Measurements from ENCODE around the gene PYGB.
A peak's percentile ranks its signal among the peaks of the same experiment; 100 is the strongest.

The PYGB gene

DNA sequence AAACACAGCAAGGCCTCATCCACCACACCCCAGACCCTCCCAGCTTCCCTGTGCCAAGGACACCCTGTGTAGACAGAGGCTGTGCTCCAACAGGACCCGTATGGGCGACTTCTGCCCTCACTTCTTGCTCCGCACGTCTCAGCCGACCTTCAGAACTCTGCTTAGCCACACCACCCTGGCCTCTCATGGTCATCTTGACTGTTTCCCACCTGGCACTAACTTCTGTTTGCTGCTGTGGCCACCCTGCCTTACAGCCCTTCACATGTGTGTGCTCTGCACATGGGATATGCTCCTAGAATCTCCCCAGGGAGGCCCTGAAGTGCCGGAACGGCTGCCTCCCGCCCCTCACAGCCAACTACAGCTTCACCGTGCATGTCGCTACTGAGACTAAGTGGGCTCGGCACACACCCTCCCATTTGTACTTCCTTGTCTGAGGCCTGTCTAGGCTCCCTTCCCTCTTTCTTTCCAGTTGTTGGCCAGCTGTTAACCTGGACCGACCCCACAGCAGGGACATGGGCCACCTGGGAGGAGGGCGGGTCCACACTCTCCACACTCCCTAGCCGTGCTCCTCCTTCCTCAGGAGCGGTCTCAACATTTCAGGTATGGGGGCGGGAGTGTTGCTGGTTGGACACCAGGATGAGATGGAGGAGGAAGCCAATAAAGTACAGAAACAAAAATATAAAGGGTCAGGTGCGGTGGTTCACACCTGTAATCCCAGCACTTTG, 69.6 kb downstream of the PYGB start:
- WGBS (ENCODE audit: insufficient coverage), result 94% methylated on average over 15 of the region's 17 CpGs
- Histone ChIP-seq H3K4me3 (ENCODE audit: control insufficient read depth in 1 of 7, extremely low read depth in 1 of 7, insufficient read depth in 4 of 7, low read depth in 2 of 7, low read length in 6 of 7) (no peak overlapping the region), H3K27me3 (replicated peaks in 2 of 5; ENCODE audit: control insufficient read depth in 4 of 5, insufficient read depth in 5 of 5, low read length in 4 of 5) (no peaks in the 10 kb centered on the region), H3K36me3 (ENCODE audit: control insufficient read depth in 4 of 4, insufficient read depth in 4 of 4, low read length in 3 of 4) (peaks cover 0 to 40% (median 17%) of the 10 kb centered on the region in 4 experiments), H3K9me3 (ENCODE audit: control extremely low read depth in 1 of 5, control insufficient read depth in 4 of 5, insufficient read depth in 2 of 5, low read depth in 1 of 5, low read length in 4 of 5) (no peaks in the 10 kb centered on the region), H3K27ac (ENCODE audit: insufficient read depth in 1 of 2, low read depth in 1 of 2, low read length in 2 of 2, poor library complexity in 1 of 2, severe bottlenecking in 2 of 2) (no peak overlapping the region), H3K4me1 (ENCODE audit: control extremely low read depth in 1 of 4, control insufficient read depth in 4 of 4, insufficient read depth in 4 of 4, low read length in 3 of 4) (no peaks in the 10 kb centered on the region)
- ChIA-PET POLR2A (no interaction called here), CTCF (interaction anchor here (1.3 kb wide), 1 partner anchor 16 kb away, joined by 4 read pairs; no protein-coding TSS in a partner anchor)
- no peak for DNase-seq

- Histone ChIP-seq H3K27ac (ENCODE audit: insufficient read depth in 1 of 2, low read depth in 1 of 2, low read length in 2 of 2, poor library complexity in 1 of 2, severe bottlenecking in 2 of 2) (no peak overlapping the region), H3K4me3 (ENCODE audit: control insufficient read depth in 1 of 7, extremely low read depth in 1 of 7, insufficient read depth in 4 of 7, low read depth in 2 of 7, low read length in 6 of 7) (no peak overlapping the region), H3K9me3 (ENCODE audit: control extremely low read depth in 1 of 5, control insufficient read depth in 4 of 5, insufficient read depth in 2 of 5, low read depth in 1 of 5, low read length in 4 of 5) (no peaks in the 10 kb centered on the region), H3K27me3 (replicated peaks in 2 of 5; ENCODE audit: control insufficient read depth in 4 of 5, insufficient read depth in 5 of 5, low read length in 4 of 5) (no peaks in the 10 kb centered on the region), H3K36me3 (ENCODE audit: control insufficient read depth in 4 of 4, insufficient read depth in 4 of 4, low read length in 3 of 4) (peaks cover 0 to 49% (median 20%) of the 10 kb centered on the region in 4 experiments), H3K4me1 (ENCODE audit: control extremely low read depth in 1 of 4, control insufficient read depth in 4 of 4, insufficient read depth in 4 of 4, low read length in 3 of 4) (no peaks in the 10 kb centered on the region)
- CTCF ChIA-PET, result interaction anchor here (1.1 to 1.3 kb wide), 2 partner anchors 17 to 81 kb away, joined by 3 to 4 read pairs; no protein-coding TSS in a partner anchor
- POLR2A ChIA-PET, result interaction anchor here (0.6 kb wide), 1 partner anchor 73 kb away, joined by 4 read pairs; no protein-coding TSS in a partner anchor
- 92% methylated on average over 6 of the region's 16 CpGs for WGBS (ENCODE audit: insufficient coverage)
- no peak for DNase-seq
These were observed 70.8 kb downstream of the PYGB start for GRCh38 chr20:25318471-25319240.

- peaks cover 0 to 3% (median 0%) of the 10 kb centered on the region in 4 experiments for H3K4me1 ChIP-seq (ENCODE audit: control extremely low read depth in 1 of 4, control insufficient read depth in 4 of 4, insufficient read depth in 4 of 4, low read length in 3 of 4)
- 93% methylated on average over 9 of the region's 11 CpGs for WGBS (ENCODE audit: insufficient coverage)
- no peak for DNase-seq
- H3K36me3 ChIP-seq (ENCODE audit: control insufficient read depth in 4 of 4, insufficient read depth in 4 of 4, low read length in 3 of 4), result peaks cover 0 to 49% (median 20%) of the 10 kb centered on the region in 4 experiments
- CTCF ChIA-PET, result interaction anchor here (1.1 kb wide), 2 partner anchors 17 to 80 kb away, joined by 3 to 4 read pairs; no protein-coding TSS in a partner anchor
- no peak overlapping the region for H3K4me3 ChIP-seq (ENCODE audit: control insufficient read depth in 1 of 7, extremely low read depth in 1 of 7, insufficient read depth in 4 of 7, low read depth in 2 of 7, low read length in 6 of 7)
- no peak overlapping the region for H3K27ac ChIP-seq (ENCODE audit: insufficient read depth in 1 of 2, low read depth in 1 of 2, low read length in 2 of 2, poor library complexity in 1 of 2, severe bottlenecking in 2 of 2)
- H3K27me3 ChIP-seq (replicated peaks in 2 of 5; ENCODE audit: control insufficient read depth in 4 of 5, insufficient read depth in 5 of 5, low read length in 4 of 5), result no peaks in the 10 kb centered on the region
- H3K9me3 ChIP-seq (ENCODE audit: control extremely low read depth in 1 of 5, control insufficient read depth in 4 of 5, insufficient read depth in 2 of 5, low read depth in 1 of 5, low read length in 4 of 5), result no peaks in the 10 kb centered on the region
- POLR2A ChIA-PET, result no interaction called here
These were observed 71.6 kb downstream of the PYGB start for GRCh38 chr20:25319241-25320034.

GRCh38 chr20:25320035-25320800, 72.3 kb downstream of the PYGB start:
- peaks cover 0 to 43% (median 17%) of the 10 kb centered on the region in 4 experiments for H3K36me3 ChIP-seq (ENCODE audit: control insufficient read depth in 4 of 4, insufficient read depth in 4 of 4, low read length in 3 of 4)
- H3K27me3 ChIP-seq (replicated peaks in 2 of 5; ENCODE audit: control insufficient read depth in 4 of 5, insufficient read depth in 5 of 5, low read length in 4 of 5), result no peaks in the 10 kb centered on the region
- 97% methylated on average over 9 of the region's 13 CpGs for WGBS (ENCODE audit: insufficient coverage)
- H3K4me1 ChIP-seq (ENCODE audit: control extremely low read depth in 1 of 4, control insufficient read depth in 4 of 4, insufficient read depth in 4 of 4, low read length in 3 of 4), result peaks cover 0 to 3% (median 0%) of the 10 kb centered on the region in 4 experiments
- H3K9me3 ChIP-seq (ENCODE audit: control extremely low read depth in 1 of 5, control insufficient read depth in 4 of 5, insufficient read depth in 2 of 5, low read depth in 1 of 5, low read length in 4 of 5), result no peaks in the 10 kb centered on the region
- POLR2A ChIA-PET, result no interaction called here
- CTCF ChIA-PET, result interaction anchor here (1.1 kb wide), 1 partner anchor 16 kb away, joined by 4 read pairs; no protein-coding TSS in a partner anchor
- DNase-seq, result no peak
- H3K27ac ChIP-seq (ENCODE audit: insufficient read depth in 1 of 2, low read depth in 1 of 2, low read length in 2 of 2, poor library complexity in 1 of 2, severe bottlenecking in 2 of 2), result no peak overlapping the region
- no peak overlapping the region for H3K4me3 ChIP-seq (ENCODE audit: control insufficient read depth in 1 of 7, extremely low read depth in 1 of 7, insufficient read depth in 4 of 7, low read depth in 2 of 7, low read length in 6 of 7)

GRCh38 chr20:25321262-25321831, 73.5 kb downstream of the PYGB start:
- CTCF ChIA-PET, result interaction anchor here (0.7 to 1.9 kb wide), 6 partner anchors 10 to 34 kb away, joined by 3 to 6 read pairs (median 5); no protein-coding TSS in a partner anchor
- peak overlapping the region in 1 of 2 experiments; percentile 25 for H3K27ac ChIP-seq (ENCODE audit: insufficient read depth in 1 of 2, low read depth in 1 of 2, low read length in 2 of 2, poor library complexity in 1 of 2, severe bottlenecking in 2 of 2)
- no peak for DNase-seq
- no peaks in the 10 kb centered on the region for H3K9me3 ChIP-seq (ENCODE audit: control extremely low read depth in 1 of 5, control insufficient read depth in 4 of 5, insufficient read depth in 2 of 5, low read depth in 1 of 5, low read length in 4 of 5)
- H3K4me1 ChIP-seq (ENCODE audit: control extremely low read depth in 1 of 4, control insufficient read depth in 4 of 4, insufficient read depth in 4 of 4, low read length in 3 of 4), result peaks cover 0 to 3% (median 0%) of the 10 kb centered on the region in 4 experiments
- peaks cover 0 to 36% (median 16%) of the 10 kb centered on the region in 4 experiments for H3K36me3 ChIP-seq (ENCODE audit: control insufficient read depth in 4 of 4, insufficient read depth in 4 of 4, low read length in 3 of 4)
- H3K27me3 ChIP-seq (replicated peaks in 2 of 5; ENCODE audit: control insufficient read depth in 4 of 5, insufficient read depth in 5 of 5, low read length in 4 of 5), result no peaks in the 10 kb centered on the region
- 92% methylated on average over 2 of the region's 5 CpGs for WGBS (ENCODE audit: insufficient coverage)
- no peak overlapping the region for H3K4me3 ChIP-seq (ENCODE audit: control insufficient read depth in 1 of 7, extremely low read depth in 1 of 7, insufficient read depth in 4 of 7, low read depth in 2 of 7, low read length in 6 of 7)
- POLR2A ChIA-PET, result no interaction called here

DNA sequence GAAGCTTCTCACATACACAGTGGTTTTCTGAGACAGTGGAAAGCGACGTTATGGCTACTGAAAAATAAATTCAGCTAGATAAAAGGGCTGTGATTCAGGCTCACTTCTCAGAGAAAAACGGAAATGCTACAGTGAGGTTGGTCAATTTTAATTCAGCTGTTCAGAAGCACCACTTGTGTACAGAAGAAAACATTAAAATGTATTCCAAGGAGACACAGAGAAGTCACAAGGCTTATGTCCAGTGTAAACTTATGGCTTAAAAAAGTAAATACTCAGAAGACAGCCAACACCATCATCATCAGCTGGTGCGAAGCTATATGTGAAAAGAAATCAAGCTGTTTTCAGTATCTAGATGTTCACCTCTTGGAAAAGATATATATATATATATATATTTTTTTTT, 74.1 kb downstream of the PYGB start:
- Histone ChIP-seq H3K9me3 (ENCODE audit: control extremely low read depth in 1 of 5, control insufficient read depth in 4 of 5, insufficient read depth in 2 of 5, low read depth in 1 of 5, low read length in 4 of 5) (no peaks in the 10 kb centered on the region), H3K27me3 (replicated peaks in 2 of 5; ENCODE audit: control insufficient read depth in 4 of 5, insufficient read depth in 5 of 5, low read length in 4 of 5) (no peaks in the 10 kb centered on the region), H3K36me3 (ENCODE audit: control insufficient read depth in 4 of 4, insufficient read depth in 4 of 4, low read length in 3 of 4) (peaks cover 0 to 32% (median 15%) of the 10 kb centered on the region in 4 experiments), H3K4me3 (ENCODE audit: control insufficient read depth in 1 of 7, extremely low read depth in 1 of 7, insufficient read depth in 4 of 7, low read depth in 2 of 7, low read length in 6 of 7) (no peak overlapping the region), H3K27ac (ENCODE audit: insufficient read depth in 1 of 2, low read depth in 1 of 2, low read length in 2 of 2, poor library complexity in 1 of 2, severe bottlenecking in 2 of 2) (peak overlapping the region in 1 of 2 experiments; percentile 22), H3K4me1 (ENCODE audit: control extremely low read depth in 1 of 4, control insufficient read depth in 4 of 4, insufficient read depth in 4 of 4, low read length in 3 of 4) (peaks cover 0 to 3% (median 0%) of the 10 kb centered on the region in 4 experiments)
- ChIA-PET POLR2A (no interaction called here), CTCF (interaction anchor here (0.7 to 1.9 kb wide), 8 partner anchors 11 to 33 kb away, joined by 3 to 6 read pairs (median 4); no protein-coding TSS in a partner anchor)
- no peak for DNase-seq
- 100% methylated on average over 2 of the region's 4 CpGs for WGBS (ENCODE audit: insufficient coverage)
